ENCODE data around the gene PHAX.

- TF ChIP-seq CTCF (IDR thresholded peaks at IDR 0.05; ENCODE audit: insufficient read depth, low read length) (no peak), REST (IDR thresholded peaks at IDR 0.05; ENCODE audit: insufficient replicate concordance, low read depth) (no peak), GABPA (IDR thresholded peaks at IDR 0.05; ENCODE audit: low read depth) (no peak)
These were observed 5.2 kb upstream of the PHAX start for GRCh38 chr5:126595486-126596083.

Measured in HL-60 (cell line).